Skeletal muscle cell (primary cell): ENCODE measurements around the gene OR5L1.

Source experiments
- DNase-seq: peaks from one replicate; pipeline ENCODE4 v3.0.0-alpha.2; 2010; ENCODE audit warnings: low read depth
- H3K4me3 ChIP-seq: 2 replicates; pipeline ENCODE4 v1.5.1; 2011; ENCODE audit warnings: low read depth, mild to moderate bottlenecking, control low read depth, low read length, moderate library complexity

OR5L1 gene

DNA sequence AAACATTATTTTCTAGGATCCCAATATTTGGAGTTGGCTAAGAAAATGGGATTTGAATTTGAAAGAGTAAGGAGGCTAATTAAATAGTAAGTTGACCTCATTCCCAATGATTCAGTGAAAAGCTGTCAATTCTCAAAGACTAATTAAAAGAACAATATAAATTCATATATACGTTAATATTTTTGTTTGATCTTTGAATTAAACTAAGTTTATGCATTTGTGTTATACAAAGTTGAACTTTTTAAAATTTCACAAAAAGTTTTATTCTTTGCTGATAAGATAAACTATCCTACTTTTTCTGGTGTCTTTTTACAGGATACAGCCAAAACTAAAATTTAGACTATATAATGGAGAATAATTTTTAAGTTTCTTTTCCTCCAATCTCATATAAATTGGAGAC, at the start of gene OR5L1:
TSS of gene OR5L1 (plus strand) at position 301 of the 400 bp plus-strand sequence. CDS start 100 bp downstream, outside the sequence.
- no peak within 1 kb of the TSS for H3K4me3 ChIP-seq
- DNase-seq = no peak

- DNase-seq = no peak
- no peak within 1 kb of the TSS for H3K4me3 ChIP-seq
These were observed 38.0 kb upstream of the OR5L1 start, which contains the start of gene OR5D13 for GRCh38 chr11:55773138-55773537. Gene OR5D13 (plus strand): TSS chr11:55773438. CDS start chr11:55773438, 0 bp downstream.

GRCh38 chr11:55791606-55792005, 19.6 kb upstream of the OR5L1 start:
- no peak for DNase-seq
- no peak overlapping the region for H3K4me3 ChIP-seq

GRCh38 chr11:55793321-55793720, 17.8 kb upstream of the OR5L1 start:
- no peak for DNase-seq
- H3K4me3 ChIP-seq = no peak overlapping the region

- no peak for DNase-seq
- H3K4me3 ChIP-seq = no peak within 1 kb of the TSS
These were observed 15.9 kb upstream of the OR5L1 start, which contains the start of gene OR5D14 for GRCh38 chr11:55795256-55795655. Gene OR5D14 (plus strand): TSS chr11:55795556. CDS start chr11:55795556, 0 bp downstream.

- DNase-seq = no peak
- H3K4me3 ChIP-seq = no peak overlapping the region
These were observed 4.9 kb upstream of the OR5L1 start for GRCh38 chr11:55806248-55806647.

- no peak for DNase-seq
- H3K4me3 ChIP-seq = no peak within 1 kb of the TSS
These were observed 8.2 kb downstream of the OR5L1 start, which contains the start of gene OR5D18 for GRCh38 chr11:55819330-55819729. Gene OR5D18 (plus strand): TSS chr11:55819630. CDS start chr11:55819630, 0 bp downstream.

DNA sequence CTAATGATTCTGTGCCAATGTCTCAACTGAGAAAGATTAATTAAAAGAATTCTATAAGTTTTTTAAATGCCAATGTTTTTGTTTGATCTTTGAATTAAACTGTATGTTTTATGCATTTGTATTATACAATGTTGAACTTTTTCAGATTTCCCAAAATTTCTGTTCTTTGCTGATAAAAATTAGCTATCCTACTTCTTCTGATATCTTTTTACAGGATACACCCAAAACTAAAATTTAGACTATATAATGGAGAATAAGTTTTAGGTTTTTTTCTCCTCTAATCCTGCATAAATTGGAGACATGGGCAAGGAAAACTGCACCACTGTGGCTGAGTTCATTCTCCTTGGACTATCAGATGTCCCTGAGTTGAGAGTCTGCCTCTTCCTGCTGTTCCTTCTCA, 15.8 kb downstream of the OR5L1 start, which contains the start of gene OR5L2:
TSS of gene OR5L2 (plus strand) at position 301 of the 400 bp plus-strand sequence. CDS start at position 301, 0 bp downstream.
- no peak within 1 kb of the TSS for H3K4me3 ChIP-seq
- DNase-seq = no peak

DNA sequence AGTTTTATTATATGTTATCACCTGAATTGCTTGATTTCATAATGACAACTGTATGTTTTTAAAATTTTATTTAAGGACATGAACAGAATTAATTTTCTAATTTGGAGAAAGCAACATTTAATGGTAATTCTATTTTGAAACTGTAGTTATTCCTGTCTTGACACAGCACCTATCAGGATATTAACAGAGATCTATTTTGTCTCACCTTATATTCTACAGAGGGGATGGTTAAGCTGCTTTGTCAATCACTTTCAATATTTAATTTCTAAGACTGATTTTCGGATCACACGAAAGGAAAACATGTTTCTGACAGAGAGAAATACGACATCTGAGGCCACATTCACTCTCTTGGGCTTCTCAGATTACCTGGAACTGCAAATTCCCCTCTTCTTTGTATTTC, 27.3 kb downstream of the OR5L1 start, which contains the start of gene OR5D16:
TSS of gene OR5D16 (plus strand) at position 301 of the 400 bp plus-strand sequence. CDS start at position 301, 0 bp downstream.
- H3K4me3 ChIP-seq = no peak within 1 kb of the TSS
- no peak for DNase-seq

DNA sequence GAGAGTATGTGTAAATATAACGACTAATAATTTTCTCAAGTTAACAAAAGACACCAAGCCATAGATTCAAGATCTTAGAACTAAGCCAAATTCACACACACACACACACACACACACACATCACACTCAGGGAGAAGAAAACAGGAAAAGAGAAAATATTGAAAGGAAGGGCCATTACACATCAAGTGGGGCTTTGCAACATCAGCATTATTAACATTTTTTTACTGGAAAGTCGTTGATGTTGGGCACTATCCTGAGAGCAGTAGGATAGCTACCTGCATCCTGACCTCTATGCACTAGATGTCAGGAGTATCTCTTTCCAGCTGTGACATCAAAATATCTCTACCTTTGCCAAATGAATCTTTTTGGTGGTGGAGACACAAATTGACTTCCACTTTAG, 36.3 kb downstream of the OR5L1 start:
- DNase-seq = no peak
- no peak overlapping the region for H3K4me3 ChIP-seq

- DNase-seq = no peak
- H3K4me3 ChIP-seq = no peak overlapping the region
These were observed 37.9 kb downstream of the OR5L1 start for GRCh38 chr11:55849037-55849436.

GRCh38 chr11:55852141-55852540, 41.0 kb downstream of the OR5L1 start:
- no peak overlapping the region for H3K4me3 ChIP-seq
- DNase-seq = no peak

GRCh38 chr11:55854704-55855103, 43.5 kb downstream of the OR5L1 start:
- no peak overlapping the region for H3K4me3 ChIP-seq
- no peak for DNase-seq
